HEK293 (cell line): ENCODE measurements around the gene KEAP1.

Experiments used
- CTCF ChIA-PET: fragments of 350-600 bp; formaldehyde crosslinking; extraction: SDS; loops from one replicate; lab custom pipeline; 2021; ENCODE audit warnings: antibody characterized with exemption; lab: Yijun Ruan, JAX
- POLR2A ChIA-PET: fragments of 300-600 bp; formaldehyde crosslinking; extraction: SDS; loops from one replicate; lab custom pipeline; 2020; ENCODE audit warnings: antibody characterized with exemption, inconsistent platforms; lab: Yijun Ruan, JAX
- H3K27ac ChIP-seq: fragments of 200-500 bp; sonication (Bioruptor generic); 2 replicates; pipeline ENCODE4 v1.5.1; 2014; ENCODE audit warnings: low read depth, low read length, control low read depth, inconsistent platforms; ENCODE audit errors: extremely low read depth
- H3K36me3 ChIP-seq, 2 experiments: fragments of 200-500 bp in 1 of 2; sonication (Bioruptor generic) in 1 of 2; 1 replicate in 1 of 2; 2 replicates in 1 of 2; pipeline ENCODE4 v1.5.1; 2014 to 2017; ENCODE audit warnings: inconsistent platforms in 2 of 2, low read length in 2 of 2; ENCODE audit not compliant: control insufficient read depth in 2 of 2, insufficient read depth in 1 of 2
- H3K4me1 ChIP-seq: fragments of 200-500 bp; sonication (Bioruptor generic); 2 replicates; pipeline ENCODE4 v1.5.1; 2014; ENCODE audit warnings: mild to moderate bottlenecking, low read length, inconsistent platforms; ENCODE audit not compliant: control insufficient read depth, insufficient read depth
- H3K4me3 ChIP-seq: 2 replicates; pipeline ENCODE4 v1.5.1; 2011; ENCODE audit warnings: low read depth, mild to moderate bottlenecking, control low read depth, low read length, moderate library complexity
- H3K9me3 ChIP-seq: fragments of 200-500 bp; sonication (Bioruptor generic); 2 replicates; pipeline ENCODE4 v1.5.1; 2014; ENCODE audit warnings: low read depth, low read length, inconsistent platforms; ENCODE audit not compliant: control insufficient read depth, insufficient read depth
- EGR2 ChIP-seq: fragments of 450-650 bp; formaldehyde crosslinking; IDR thresholded peaks from 2 replicates; pipeline ENCODE4 v1.5.1; 2016; ENCODE audit warnings: low read depth, missing biosample characterization, missing genetic modification characterization
- FEZF1 ChIP-seq: fragments of 450-650 bp; formaldehyde crosslinking; IDR thresholded peaks from 2 replicates; pipeline ENCODE4 v1.5.1; 2016; ENCODE audit warnings: missing biosample characterization, missing genetic modification characterization
- KLF1 ChIP-seq: fragments of 450-650 bp; formaldehyde crosslinking; IDR thresholded peaks from 2 replicates; pipeline ENCODE4 v1.5.1; 2016; ENCODE audit warnings: missing biosample characterization, missing genetic modification characterization
- KLF10 ChIP-seq: fragments of 450-650 bp; IDR thresholded peaks from 2 replicates; pipeline ENCODE4 v1.5.1; 2018; ENCODE audit warnings: missing biosample characterization, mild to moderate bottlenecking, missing genetic modification characterization
- KLF7 ChIP-seq: fragments of 450-650 bp; formaldehyde crosslinking; IDR thresholded peaks from 2 replicates; pipeline ENCODE4 v1.5.1; 2016; ENCODE audit warnings: missing biosample characterization, missing genetic modification characterization, borderline replicate concordance
- KLF8 ChIP-seq: fragments of 450-650 bp; formaldehyde crosslinking; IDR thresholded peaks from 2 replicates; pipeline ENCODE4 v1.5.1; 2016; ENCODE audit warnings: missing biosample characterization, missing genetic modification characterization
- KLF9 ChIP-seq: fragments of 450-650 bp; formaldehyde crosslinking; IDR thresholded peaks from 2 replicates; pipeline ENCODE4 v1.5.1; 2016; ENCODE audit warnings: missing biosample characterization, missing genetic modification characterization, low read depth
- OSR2 ChIP-seq: fragments of 450-650 bp; formaldehyde crosslinking; IDR thresholded peaks from 2 replicates; pipeline ENCODE4 v1.5.1; 2016; ENCODE audit warnings: missing biosample characterization, missing genetic modification characterization
- PRDM4 ChIP-seq: fragments of 450-650 bp; formaldehyde crosslinking; IDR thresholded peaks from 2 replicates; pipeline ENCODE4 v1.5.1; 2017; ENCODE audit warnings: missing biosample characterization, missing genetic modification characterization
- SP2 ChIP-seq: fragments of 450-650 bp; formaldehyde crosslinking; IDR thresholded peaks from 2 replicates; pipeline ENCODE4 v1.5.1; 2016; ENCODE audit warnings: missing biosample characterization, missing genetic modification characterization
- SP3 ChIP-seq: fragments of 450-650 bp; formaldehyde crosslinking; IDR thresholded peaks from 2 replicates; pipeline ENCODE4 v1.5.1; 2016; ENCODE audit warnings: missing biosample characterization, missing genetic modification characterization
- ZBTB1 ChIP-seq: fragments of 450-650 bp; formaldehyde crosslinking; IDR thresholded peaks from 2 replicates; pipeline ENCODE4 v1.5.1; 2016; ENCODE audit warnings: missing biosample characterization, missing genetic modification characterization
- ZBTB20 ChIP-seq: fragments of 450-650 bp; formaldehyde crosslinking; IDR thresholded peaks from 2 replicates; pipeline ENCODE4 v1.5.1; 2016; ENCODE audit warnings: missing biosample characterization, missing genetic modification characterization
- ZFP41 ChIP-seq: fragments of 450-650 bp; formaldehyde crosslinking; IDR thresholded peaks from 2 replicates; pipeline ENCODE4 v1.5.1; 2016; ENCODE audit warnings: missing biosample characterization, missing genetic modification characterization, borderline replicate concordance
- ZIC2 ChIP-seq: fragments of 450-650 bp; formaldehyde crosslinking; IDR thresholded peaks from 2 replicates; pipeline ENCODE4 v1.5.1; 2016; ENCODE audit warnings: missing biosample characterization, missing genetic modification characterization
- ZNF138 ChIP-seq: fragments of 450-650 bp; formaldehyde crosslinking; IDR thresholded peaks from 2 replicates; pipeline ENCODE4 v1.5.1; 2016; ENCODE audit warnings: missing biosample characterization, missing genetic modification characterization, borderline replicate concordance
- ZNF140 ChIP-seq: fragments of 450-650 bp; formaldehyde crosslinking; IDR thresholded peaks from 2 replicates; pipeline ENCODE4 v1.5.1; 2016; ENCODE audit warnings: missing biosample characterization, missing genetic modification characterization
- ZNF202 ChIP-seq: fragments of 450-650 bp; formaldehyde crosslinking; IDR thresholded peaks from 2 replicates; pipeline ENCODE4 v1.5.1; 2016; ENCODE audit warnings: missing biosample characterization, missing genetic modification characterization, borderline replicate concordance
- ZNF24 ChIP-seq: fragments of 450-650 bp; formaldehyde crosslinking; IDR thresholded peaks from 2 replicates; pipeline ENCODE4 v1.5.1; 2016; ENCODE audit warnings: missing biosample characterization, missing genetic modification characterization
- ZNF350 ChIP-seq: fragments of 450-650 bp; formaldehyde crosslinking; IDR thresholded peaks from 2 replicates; pipeline ENCODE4 v1.5.0; 2017; ENCODE audit warnings: missing biosample characterization, mild to moderate bottlenecking, missing genetic modification characterization
- ZNF423 ChIP-seq: fragments of 450-650 bp; formaldehyde crosslinking; IDR thresholded peaks from 2 replicates; pipeline ENCODE4 v1.5.1; 2016; ENCODE audit warnings: missing biosample characterization, missing genetic modification characterization
- ZNF518A ChIP-seq: fragments of 450-650 bp; formaldehyde crosslinking; conservative IDR thresholded peaks from 2 replicates; pipeline ENCODE4 v1.5.1; 2016; ENCODE audit warnings: low read depth, missing biosample characterization, missing genetic modification characterization
- ZNF530 ChIP-seq: fragments of 450-650 bp; formaldehyde crosslinking; IDR thresholded peaks from 2 replicates; pipeline ENCODE4 v1.5.1; 2016; ENCODE audit warnings: low read depth, missing biosample characterization, missing genetic modification characterization
- ZNF658 ChIP-seq: fragments of 450-650 bp; formaldehyde crosslinking; IDR thresholded peaks from 2 replicates; pipeline ENCODE4; 2016; ENCODE audit warnings: missing biosample characterization, missing genetic modification characterization
- ZNF692 ChIP-seq: fragments of 450-650 bp; formaldehyde crosslinking; IDR thresholded peaks from 2 replicates; pipeline ENCODE4 v1.5.1; 2016; ENCODE audit warnings: missing biosample characterization, missing genetic modification characterization

The KEAP1 gene

GRCh38 chr19:10452726-10453618, 50.2 kb downstream of the KEAP1 start (continued):
- TF ChIP-seq ZNF692 (tag by site-specific recombination) = peak; percentile 59
- no peak for TF ChIP-seq ZNF138
- peak; percentile 59 for TF ChIP-seq ZIC2 (tag by site-specific recombination)
- TF ChIP-seq ZBTB1 (tag by site-specific recombination) = no peak
- no peak for TF ChIP-seq ZNF518A (tag by site-specific recombination)
- TF ChIP-seq ZFP41 (tag by site-specific recombination) = no peak
- TF ChIP-seq ZNF658 (tag by site-specific recombination) = no peak
- TF ChIP-seq PRDM4 = no peak
- TF ChIP-seq ZBTB20 (tag by site-specific recombination) = no peak
- no peak for TF ChIP-seq ZNF202

- Histone ChIP-seq H3K9me3 (no peaks in the 10 kb centered on the region), H3K4me1 (no peaks in the 10 kb centered on the region), H3K36me3 (no peaks in the 10 kb centered on the region), H3K27ac (no peak overlapping the region), H3K4me3 (no peak overlapping the region)
- POLR2A ChIA-PET = interaction anchor here (0.9 kb wide), 2 partner anchors 10 to 62 kb away, joined by 3 read pairs; no protein-coding TSS in a partner anchor
- CTCF ChIA-PET = interaction anchor here (0.6 to 3.4 kb wide), 5 partner anchors 27 to 44 kb away, joined by 3 to 13 read pairs (median 4); no protein-coding TSS in a partner anchor
- TF ChIP-seq EGR2 (tag by site-specific recombination) (peak; percentile 37; the same call in 1 of the 2 replicates), FEZF1 (tag by site-specific recombination) (no peak), ZNF423 (no peak), OSR2 (tag by site-specific recombination) (peak; percentile 48), SP2 (tag by site-specific recombination) (peak; percentile 66), KLF10 (tag by site-specific recombination) (peak; percentile 84; the same call in 1 of the 2 replicates), KLF1 (peak; percentile 99), ZNF140 (tag by site-specific recombination) (no peak), ZNF530 (tag by site-specific recombination) (no peak), ZNF24 (no peak), SP3 (tag by site-specific recombination) (peak; percentile 39; the same call in 1 of the 2 replicates), KLF7 (tag by site-specific recombination) (peak; percentile 33; the same call in 1 of the 2 replicates), KLF9 (tag by site-specific recombination) (peak; percentile 38; the same call in 1 of the 2 replicates), ZNF350 (tag by site-specific recombination) (no peak), KLF8 (tag by site-specific recombination) (peak; percentile 96), ZBTB1 (tag by site-specific recombination) (no peak)
Observed at GRCh38 chr19:10450853-10451609, 52.1 kb downstream of the KEAP1 start.
